GM23338 (cell line): Measurements from ENCODE around the gene NAAA. TPM values are rescaled to one million over a fixed set of nuclear protein-coding genes. Genes with fewer than 3 reads are reported as not detected.
"Not testable (repeated sequence)": the region's sequence is repeated elsewhere in the genome, so short reads cannot be mapped to it uniquely, and the experiment has no call there.

Experiments
- ATAC-seq: fragments of 200-7000 bp; cut with Tn5 transposase; 3 replicates; pipeline ENCODE4 v1.9.1; 2020
- DNase-seq: peaks from one replicate; pipeline ENCODE4 v3.0.0-alpha.2; 2015; ENCODE audit warnings: low spot score
- H2AFZ ChIP-seq: fragments of 200-600 bp; sonication (generic); 2 replicates; pipeline ENCODE4 v1.8.0; 2016; ENCODE audit warnings: antibody characterized with exemption, mild to moderate bottlenecking, moderate library complexity
- H3F3A ChIP-seq: fragments of 200-600 bp; sonication (generic); replicated peaks from 2 replicates; pipeline ENCODE4 v1.8.0; 2017; ENCODE audit warnings: antibody characterized with exemption, mixed run types, low read depth
- H3K27ac ChIP-seq: fragments of 200-600 bp; sonication (generic); 2 replicates; pipeline ENCODE4 v1.6.1; 2016; ENCODE audit warnings: low read depth
- H3K27me3 ChIP-seq: fragments of 200-600 bp; sonication (generic); 2 replicates; pipeline ENCODE4 v1.8.0; 2016; ENCODE audit warnings: mild to moderate bottlenecking, mixed run types, moderate library complexity; ENCODE audit not compliant: insufficient read depth
- H3K36me3 ChIP-seq: fragments of 200-600 bp; sonication (generic); 2 replicates; pipeline ENCODE4 v1.8.0; 2016; ENCODE audit warnings: mild to moderate bottlenecking; ENCODE audit not compliant: insufficient read depth
- H3K4me1 ChIP-seq: fragments of 200-600 bp; sonication (generic); 2 replicates; pipeline ENCODE4 v1.8.0; 2016; ENCODE audit warnings: mild to moderate bottlenecking, moderate library complexity; ENCODE audit not compliant: insufficient read depth
- H3K4me2 ChIP-seq: fragments of 200-600 bp; sonication (generic); 2 replicates; pipeline ENCODE4 v1.7.1; 2017; ENCODE audit warnings: mixed run types
- H3K4me3 ChIP-seq: fragments of 200-600 bp; sonication (generic); 2 replicates; pipeline ENCODE4 v1.6.1; 2016; ENCODE audit warnings: mixed run types
- H3K79me2 ChIP-seq: fragments of 200-600 bp; sonication (generic); replicated peaks from 2 replicates; pipeline ENCODE4 v1.8.0; 2017; ENCODE audit warnings: mild to moderate bottlenecking; ENCODE audit not compliant: insufficient read depth
- H3K9me2 ChIP-seq: fragments of 200-600 bp; sonication (generic); 2 replicates; pipeline ENCODE4 v1.8.0; 2017; ENCODE audit not compliant: insufficient read depth
- H4K20me1 ChIP-seq: fragments of 200-600 bp; sonication (generic); replicated peaks from 2 replicates; pipeline ENCODE4 v1.8.0; 2017; ENCODE audit warnings: mild to moderate bottlenecking; ENCODE audit not compliant: insufficient read depth
- H3K27ac Mint-ChIP-seq: 2 replicates; pipeline ENCODE4 v1.8.0; 2020; ENCODE audit warnings: inconsistent platforms, mild to moderate bottlenecking, moderate library complexity, mixed read lengths
- H3K27me3 Mint-ChIP-seq: 3 replicates; pipeline ENCODE4 v1.8.0; 2022; ENCODE audit warnings: low read depth, mild to moderate bottlenecking, moderate library complexity, mixed read lengths, inconsistent platforms; ENCODE audit not compliant: insufficient read depth, poor library complexity
- H3K36me3 Mint-ChIP-seq: 3 replicates; pipeline ENCODE4 v1.8.0; 2021; ENCODE audit warnings: low read depth, mild to moderate bottlenecking, inconsistent platforms, moderate library complexity, mixed read lengths
- H3K4me1 Mint-ChIP-seq: 3 replicates; pipeline ENCODE4 v1.8.0; 2020; ENCODE audit warnings: mild to moderate bottlenecking, inconsistent platforms, mixed read lengths
- H3K4me3 Mint-ChIP-seq: 3 replicates; pipeline ENCODE4 v1.8.0; 2021; ENCODE audit warnings: moderate library complexity, mild to moderate bottlenecking, inconsistent platforms, mixed read lengths
- H3K9me3 Mint-ChIP-seq: 3 replicates; pipeline ENCODE4 v1.8.0; 2020; ENCODE audit warnings: moderate library complexity, mild to moderate bottlenecking, inconsistent platforms, mixed read lengths
- CREB1 ChIP-seq: fragments of 250-450 bp; sonication (Bioruptor Pico); IDR thresholded peaks from 2 replicates; pipeline ENCODE4 v1.5.0; 2020; ENCODE audit warnings: low read depth, mild to moderate bottlenecking, moderate library complexity
- CTCF ChIP-seq, 2 experiments: fragments of 200-600 bp in 1 of 2; sonication (generic) in 1 of 2; conservative IDR thresholded peaks; 2 replicates each; pipeline versions ENCODE4 v1.5.1 to v1.6.1; 2016 to 2017; ENCODE audit warnings: antibody characterized with exemption in 2 of 2, low read depth in 2 of 2, mild to moderate bottlenecking in 2 of 2, moderate library complexity in 1 of 2
- ETS1 ChIP-seq: IDR thresholded peaks from 2 replicates; pipeline ENCODE4 v1.6.1; 2016; ENCODE audit warnings: antibody characterized with exemption
- EZH2 ChIP-seq: fragments of 200-600 bp; sonication (generic); IDR thresholded peaks from one replicate; pipeline ENCODE4 v1.8.0; 2017; ENCODE audit warnings: antibody characterized with exemption, mild to moderate bottlenecking, low read depth; ENCODE audit not compliant: unreplicated experiment
- EZH2phosphoT487 ChIP-seq: fragments of 200-600 bp; sonication (generic); IDR thresholded peaks from one replicate; pipeline ENCODE4 v1.8.1; 2018; ENCODE audit warnings: antibody characterized with exemption; ENCODE audit not compliant: unreplicated experiment
- JUNB ChIP-seq: IDR thresholded peaks from one replicate; pipeline ENCODE4 v1.6.1; 2016; ENCODE audit warnings: antibody characterized with exemption; ENCODE audit not compliant: unreplicated experiment
- NANOG ChIP-seq: IDR thresholded peaks from 2 replicates; pipeline ENCODE4 v1.6.1; 2016; ENCODE audit warnings: antibody characterized with exemption, borderline replicate concordance
- POLR2AphosphoS5 ChIP-seq: IDR thresholded peaks from 2 replicates; pipeline ENCODE4 v1.6.1; 2016; ENCODE audit warnings: antibody characterized with exemption, low read depth
- REST ChIP-seq: IDR thresholded peaks from one replicate; pipeline ENCODE4 v1.6.1; 2018; ENCODE audit warnings: antibody characterized with exemption; ENCODE audit not compliant: unreplicated experiment
- STAT1 ChIP-seq: IDR thresholded peaks from one replicate; pipeline ENCODE4 v1.6.1; 2016; ENCODE audit warnings: antibody characterized with exemption; ENCODE audit not compliant: unreplicated experiment
- ZNF114 ChIP-seq: fragments of 250-450 bp; sonication (Bioruptor Pico); IDR thresholded peaks from 2 replicates; pipeline ENCODE4 v1.5.0; 2020; ENCODE audit warnings: mild to moderate bottlenecking, moderate library complexity
- ZNF331 ChIP-seq: fragments of 250-450 bp; sonication (Bioruptor Pico); IDR thresholded peaks from 2 replicates; pipeline ENCODE4 v1.5.0; 2020; ENCODE audit warnings: low read depth, mild to moderate bottlenecking, moderate library complexity
- polyA plus RNA-seq: library from polyadenylated mRNA; unstranded; fragments of >200 nt; fragmentation: Nextera tagmentation; extraction: Ambion mirVana; gene quantifications from 2 replicates; pipeline ENCODE4 v1.2.1, GENCODE V29; 2016
- total RNA-seq: library from RNA; depleted of rRNA; stranded (reverse); fragments of >200 nt; shearing (Covaris generic); gene quantifications from 2 replicates; pipeline ENCODE4 v1.2.3, GENCODE V29; 2014

The NAAA gene
- total and polyA plus RNA-seq, 2 experiments from 2014 or later, result 13.2 to 36.6 TPM

GRCh38 chr4:75912968-75913367 is 27.8 kb downstream of the NAAA start (continued):
- no peak for TF ChIP-seq ETS1
- no peak for TF ChIP-seq CTCF (conservative IDR thresholded peaks at IDR 0.05; ENCODE audit: low read depth in 2 of 2)
- no peak for TF ChIP-seq POLR2AphosphoS5

- H3K9me3 Mint-ChIP-seq, result peaks cover 34% of the 10 kb centered on the region
- not testable (repeated sequence) for H3K9me2 ChIP-seq, H3K27ac Mint-ChIP-seq, H3K27me3 Mint-ChIP-seq, ATAC-seq, H3K4me2 ChIP-seq, H3K4me3 Mint-ChIP-seq, H4K20me1 ChIP-seq, DNase-seq, H3K27ac ChIP-seq, H3K4me3 ChIP-seq, H2AFZ ChIP-seq, H3F3A ChIP-seq, H3K27me3 ChIP-seq, H3K79me2 ChIP-seq, H3K4me1 ChIP-seq, H3K36me3 ChIP-seq
- peaks cover 28% of the 10 kb centered on the region for H3K36me3 Mint-ChIP-seq
- peaks cover 31% of the 10 kb centered on the region for H3K4me1 Mint-ChIP-seq
Measured at GRCh38 chr4:75910831-75911230, 30.0 kb downstream of the NAAA start.

- H3K36me3 Mint-ChIP-seq, result peaks cover 28% of the 10 kb centered on the region
- no peak overlapping the region; the same call in 2 of the 3 replicates for H3K4me3 Mint-ChIP-seq
- H3K4me3 ChIP-seq, result no peak overlapping the region
- TF ChIP-seq ETS1, result no peak
- TF ChIP-seq JUNB, result no peak
- TF ChIP-seq NANOG, result peak; percentile 51; the same call in 1 of the 2 replicates
- TF ChIP-seq POLR2AphosphoS5, result no peak
- no peak for TF ChIP-seq REST
- no peak for TF ChIP-seq STAT1
- TF ChIP-seq ZNF114 (CRISPR knock-in tag), result no peak
- TF ChIP-seq ZNF331 (CRISPR knock-in tag), result 0 out of 2 replicates have a peak, but pooled peaks have one; percentile 11
- TF ChIP-seq CTCF (conservative IDR thresholded peaks at IDR 0.05; ENCODE audit: low read depth in 2 of 2), result no peak
- no peak for TF ChIP-seq EZH2
- TF ChIP-seq EZH2phosphoT487, result no peak
- TF ChIP-seq CREB1 (CRISPR knock-in tag), result peak; percentile 27; the same call in 1 of the 2 replicates
Measured at GRCh38 chr4:75909405-75909804, 31.4 kb downstream of the NAAA start.

More at GRCh38 chr4:75909405-75909804, 31.4 kb downstream of the NAAA start:
- DNase-seq (peak; percentile 75), ATAC-seq (peak; percentile 60)
- no peak overlapping the region for H3K4me2 ChIP-seq
- no peaks in the 10 kb centered on the region for H3K79me2 ChIP-seq
- H3K9me2 ChIP-seq, result no peaks in the 10 kb centered on the region
- no peaks in the 10 kb centered on the region for H3K27me3 ChIP-seq
- peaks cover 34% of the 10 kb centered on the region for H3K9me3 Mint-ChIP-seq
- peaks cover 8% of the 10 kb centered on the region; the same call in 1 of the 2 replicates for H3K36me3 ChIP-seq
- peak overlapping the region; percentile 85 for H3K27ac Mint-ChIP-seq
- peaks cover 29% of the 10 kb centered on the region for H3K4me1 Mint-ChIP-seq
- H3F3A ChIP-seq, result no peaks in the 10 kb centered on the region
- H3K27ac ChIP-seq, result peak overlapping the region; percentile 58
- H2AFZ ChIP-seq, result no peak overlapping the region
- H3K4me1 ChIP-seq, result no peaks in the 10 kb centered on the region
- peaks cover 2% of the 10 kb centered on the region for H3K27me3 Mint-ChIP-seq
- H4K20me1 ChIP-seq, result no peaks in the 10 kb centered on the region
